ENCODE results near the gene GBP5.
A peak's percentile ranks its signal among the peaks of the same experiment; 100 is the strongest.
"Not testable (repeated sequence)": the region's sequence is repeated elsewhere in the genome, so short reads cannot be mapped to it uniquely, and the experiment has no call there.

GBP5 gene

DNA sequence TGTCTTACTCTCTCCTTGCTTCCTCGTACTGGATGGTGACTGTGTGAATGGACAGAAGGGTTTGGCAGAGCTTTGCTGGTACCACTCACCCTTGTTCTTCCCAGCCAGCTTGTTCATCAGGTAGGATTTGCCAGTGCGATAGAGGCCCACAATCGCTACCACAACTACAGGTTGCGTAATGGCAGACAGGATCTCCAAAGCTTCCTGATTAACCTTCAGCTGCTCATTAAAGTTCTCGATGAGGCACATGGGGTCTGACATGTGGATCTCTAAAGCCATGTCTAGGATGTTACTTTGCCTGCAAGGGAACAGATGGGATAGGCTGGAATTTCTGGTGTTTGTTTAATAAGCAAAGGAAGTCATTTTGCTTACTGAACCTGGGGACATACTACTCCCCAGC, 3.4 kb downstream of the GBP5 start:
- H3K27ac ChIP-seq: no peak overlapping the region
- TF ChIP-seq ZFX (IDR thresholded peaks at IDR 0.05) (no peak), CTCF (conservative IDR thresholded peaks at IDR 0.05) (no peak)

DNA sequence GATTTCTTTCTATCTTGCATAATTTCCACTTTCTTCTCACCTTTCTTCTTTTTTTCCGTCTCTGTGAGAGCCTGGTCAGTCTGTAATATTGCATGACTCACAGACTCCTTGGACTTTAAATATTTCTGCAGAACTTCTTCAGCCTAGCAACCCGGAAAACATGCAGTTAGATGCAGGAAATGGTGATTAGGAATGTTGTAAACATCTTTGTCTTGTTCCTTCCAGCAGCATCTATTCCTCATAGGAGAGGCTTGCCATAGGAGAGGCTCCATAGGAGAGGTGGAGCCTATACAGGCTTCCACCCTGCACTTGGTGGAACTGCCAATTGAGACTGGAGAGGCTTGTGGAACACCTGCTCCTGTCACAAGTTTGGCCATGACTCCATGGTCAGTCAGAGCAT, 10.0 kb downstream of the GBP5 start:
- no peak overlapping the region; the same call in 1 of the 2 replicates for H3K27ac ChIP-seq

GRCh38 chr1:89261926-89262515, 10.6 kb downstream of the GBP5 start:
- H3K27ac ChIP-seq: peak overlapping the region; percentile 8; the same call in 1 of the 2 replicates
- TF ChIP-seq ZFX (IDR thresholded peaks at IDR 0.05) (no peak), CTCF (conservative IDR thresholded peaks at IDR 0.05) (no peak)

More for the DNA sequence above, 10.0 kb downstream of the GBP5 start:
- no peak for TF ChIP-seq CTCF (conservative IDR thresholded peaks at IDR 0.05)
- no peak for TF ChIP-seq ZFX (IDR thresholded peaks at IDR 0.05)

DNA sequence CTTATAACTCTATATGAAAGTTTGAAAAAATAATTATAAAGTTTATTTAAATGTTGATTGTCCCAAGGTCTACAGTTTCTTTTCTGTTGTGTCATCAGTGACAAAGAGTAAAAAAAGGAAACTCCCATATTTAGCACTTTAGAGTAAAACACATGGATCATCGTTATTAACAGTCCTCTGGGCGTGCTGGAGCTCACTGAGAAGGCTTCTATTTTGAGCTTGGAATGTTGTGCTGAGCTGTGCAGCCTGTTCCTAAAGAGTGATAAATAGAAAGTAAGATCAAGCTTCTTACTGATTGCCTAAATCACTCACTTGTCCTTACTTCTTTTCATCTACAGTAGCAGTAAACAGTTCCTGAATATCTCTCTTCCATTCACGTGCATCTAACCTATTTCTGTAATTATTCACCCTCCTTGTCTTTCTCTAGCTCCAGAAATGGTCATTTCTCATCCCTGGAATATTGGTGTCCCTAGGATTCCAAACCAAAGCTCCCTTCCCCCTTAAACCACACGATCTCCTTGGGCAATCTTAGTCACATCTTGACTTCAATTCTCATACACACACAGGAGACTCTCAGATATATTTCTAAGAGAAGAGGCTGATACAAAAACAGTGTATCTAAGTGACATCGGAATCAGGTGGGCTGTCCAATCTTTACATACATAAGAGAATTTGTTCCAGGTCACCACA, 11.9 kb downstream of the GBP5 start:
- H3K27ac ChIP-seq: no peak overlapping the region

DNA sequence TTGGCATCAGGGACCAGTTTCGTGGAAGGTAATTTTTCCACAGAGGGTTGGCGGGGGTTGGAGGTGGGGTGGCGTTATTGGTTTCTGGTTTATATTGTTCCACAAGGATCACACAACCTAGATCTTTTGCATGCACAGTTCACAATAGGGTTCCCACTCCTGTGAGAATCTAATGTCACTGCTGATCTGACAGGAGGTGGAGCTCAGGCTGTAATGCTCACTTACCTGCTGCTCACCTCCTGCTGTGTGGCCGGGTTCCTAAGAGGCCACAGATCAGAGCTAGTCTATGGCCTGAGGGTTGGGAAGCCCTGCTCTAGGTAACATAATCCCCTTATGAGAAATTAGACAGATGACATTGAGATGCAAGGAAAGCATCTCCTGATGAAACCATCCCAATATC, 12.6 kb downstream of the GBP5 start:
- H3K27ac ChIP-seq: no peak overlapping the region
- TF ChIP-seq CTCF (conservative IDR thresholded peaks at IDR 0.05) (no peak), ZFX (IDR thresholded peaks at IDR 0.05) (no peak)

More for the DNA sequence above, 11.9 kb downstream of the GBP5 start:
- TF ChIP-seq ZFX (IDR thresholded peaks at IDR 0.05) (no peak), CTCF (conservative IDR thresholded peaks at IDR 0.05) (no peak)

DNA sequence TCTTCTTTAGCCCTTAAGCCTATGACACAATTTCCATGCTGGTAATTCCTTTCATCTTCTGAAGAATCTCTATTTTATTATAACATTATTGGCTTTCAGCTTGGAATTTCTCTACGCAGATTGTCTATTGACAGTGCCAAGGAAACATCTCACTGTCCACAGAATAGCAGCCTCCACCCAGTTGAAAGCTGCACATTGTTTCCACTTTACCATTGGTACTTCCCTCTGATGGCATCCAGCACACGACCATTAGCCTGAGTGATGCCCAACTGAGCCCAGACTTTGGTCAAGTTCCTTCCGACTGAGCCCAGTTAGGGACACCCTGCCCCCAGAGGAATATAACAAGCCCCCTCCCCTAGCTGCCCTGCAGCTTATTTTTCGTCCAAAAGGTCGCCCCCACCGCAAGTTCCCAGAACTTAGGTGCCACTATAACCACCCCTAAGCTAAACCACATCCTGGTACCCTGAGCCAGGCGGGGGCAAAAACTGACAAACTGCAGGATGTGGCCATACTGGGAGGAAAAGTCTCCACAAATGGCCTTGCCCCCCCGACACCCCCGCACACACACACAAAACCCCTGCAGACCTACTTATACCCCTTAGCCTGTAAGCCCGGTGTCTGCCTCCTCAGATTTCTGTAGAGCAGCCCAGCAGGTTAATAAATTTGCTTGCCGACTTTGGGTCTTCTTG, 13.2 kb downstream of the GBP5 start:
- H3K27ac ChIP-seq: no peak overlapping the region
- no peak for TF ChIP-seq ZFX (IDR thresholded peaks at IDR 0.05)

DNA sequence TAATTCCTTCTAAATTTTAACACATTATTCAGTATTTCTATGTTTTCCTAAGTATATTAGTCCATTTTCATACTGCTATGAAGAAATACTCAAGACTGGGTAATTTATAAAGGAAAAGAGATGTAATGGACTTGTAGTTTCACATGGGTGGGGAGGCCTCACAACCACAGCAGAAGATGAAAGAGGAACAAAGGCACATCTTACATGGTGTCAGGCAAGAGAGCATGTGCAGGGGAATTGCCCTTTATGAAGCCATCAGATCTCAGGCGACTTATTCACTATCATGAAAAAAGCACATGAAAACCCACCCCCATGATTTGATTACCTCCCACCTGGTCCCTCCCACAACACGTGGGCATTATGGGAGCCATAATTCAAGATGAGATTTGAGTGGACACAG, 15.6 kb downstream of the GBP5 start:
- TF ChIP-seq CTCF (conservative IDR thresholded peaks at IDR 0.05) (no peak), ZFX (IDR thresholded peaks at IDR 0.05) (no peak)
- H3K27ac ChIP-seq: no peak overlapping the region

GRCh38 chr1:89255581-89255980, 17.1 kb downstream of the GBP5 start:
- not testable (repeated sequence) for H3K27ac ChIP-seq
